Heart left ventricle (tissue), 16 donors: Measurements from ENCODE around the gene SPATA2. TPM values are rescaled to one million over a fixed set of nuclear protein-coding genes. Genes with fewer than 3 reads are reported as not detected.
A peak's percentile ranks its signal among the peaks of the same experiment; 100 is the strongest.

Experiments used
- ATAC-seq, 4 donors: fragments of 200-7000 bp; cut with Tn5 transposase; one replicate each; pipeline ENCODE4 v1.9.1; 2020 to 2022; ENCODE audit warnings: moderate library complexity in 4 of 4, mild to moderate bottlenecking in 3 of 4, moderate number of reproducible peaks in 1 of 4
- DNase-seq, 5 donors: peaks; one replicate each; pipeline ENCODE4 v3.0.0-alpha.2; 2020
- H3K27ac ChIP-seq, 12 donors: fragments of 200-600 bp; sonication (generic) in 4 of 12; one replicate each; pipeline versions ENCODE4 v1.5.0 to v1.8.0; 2016 to 2022; ENCODE audit warnings: mild to moderate bottlenecking in 2 of 12
- H3K27me3 ChIP-seq, 9 donors: fragments of 200-600 bp; sonication (generic) in 2 of 9; one replicate each; pipeline versions ENCODE4 v1.5.1 to v1.8.0; 2016 to 2022; ENCODE audit warnings: mild to moderate bottlenecking in 3 of 9
- H3K36me3 ChIP-seq, 9 donors: fragments of 200-600 bp; sonication (generic) in 2 of 9; one replicate each; pipeline versions ENCODE4 v1.5.0 to v1.8.0; 2018 to 2022; ENCODE audit warnings: mild to moderate bottlenecking in 2 of 9
- H3K4me1 ChIP-seq, 12 donors: fragments of 200-600 bp; sonication (generic) in 4 of 12; one replicate each; pipeline versions ENCODE4 v1.5.0 to v1.8.0; 2016 to 2022; ENCODE audit warnings: mild to moderate bottlenecking in 3 of 12
- H3K4me3 ChIP-seq, 12 donors: fragments of 200-600 bp; sonication (generic) in 4 of 12; one replicate each; pipeline versions ENCODE4 v1.5.0 to v1.8.0; 2017 to 2022; ENCODE audit warnings: mild to moderate bottlenecking in 9 of 12, moderate library complexity in 4 of 12
- H3K9me3 ChIP-seq, 12 donors: fragments of 200-600 bp; sonication (generic) in 4 of 12; one replicate each; pipeline versions ENCODE4 v1.5.0 to v1.8.0; 2016 to 2022; ENCODE audit warnings: mild to moderate bottlenecking in 1 of 12
- POLR2A ChIP-seq, 2 donors: fragments of 450-650 bp; IDR thresholded peaks; one replicate each; pipeline ENCODE4 v1.6.1; 2017; ENCODE audit warnings: antibody characterized with exemption in 2 of 2, mild to moderate bottlenecking in 2 of 2, moderate library complexity in 2 of 2
- WGBS, 4 donors: extraction: QIAGEN DNeasy Blood & Tissue Kit in 2 of 4; methylation state at CpG; one replicate each; pipeline versions ENCODE4 v1.1.5 to v1.1.7; 2013 to 2018; 5-methylcytosine and 5-hydroxymethylcytosine counted together
- intact Hi-C, 10 donors: fragments of 100-400 bp; cut with DNase I; formaldehyde crosslinking; loops; one replicate each; pipeline versions ENCODE4 v1.11.1 to v1.14.2; 2022
- polyA plus RNA-seq, 2 donors: library from polyadenylated mRNA; stranded (reverse); fragments of 200-250 nt; gene quantifications; one replicate each; pipeline ENCODE4 v1.2.3, GENCODE V29; 2013
- total RNA-seq, 9 donors: library from RNA; depleted of rRNA in 2 of 9; stranded (reverse); fragments of >200 nt in 2 of 9; fragmentation: NEBNext Ultra II Directional in 3 of 9; extraction: Animal tissue kit (Norgen Biotek cat#: 25700) in 3 of 9; gene quantifications; one replicate each; pipeline versions ENCODE4 v1.1.0 to v1.2.4, GENCODE V29; 2016 to 2023
- TF ChIP-seq, protein P1 (sequence below), 12 donors: fragments of 200-600 bp; sonication (generic) in 4 of 12; IDR thresholded peaks; one replicate each; pipeline versions ENCODE4 v1.5.0 to v1.8.0; 2018 to 2022; ENCODE audit warnings: antibody characterized with exemption in 12 of 12, mild to moderate bottlenecking in 5 of 12
- donor health status: ischemic (EF 13 %, LVEDD 7.1; RV severe dilation, severe dysfunction).
- donor health status: healthy with polysubstance abuse.
- donor health status: DM: no; HTN: yes; CAD: no.
- donor health status: DM: no; HTN: no; CAD: no.
- donor health status: ischemic (EF 25% LVEDD 6.9; RV normal size, moderate dysfunction).
- donor health status: ischemic (EF 25% LVEDD 5.7; RV mildly dilated, moderate dysfunction).
- donor health status: healthy.
- donor health status: DM: yes; HTN: yes; CAD: no.
- donor health status: ischemic (EF 35%, LVEDD 5.7; RV mildly dilated, moderate dysfunction).
- donor health status: nonischemic (EF 11% LVEDD 7.7; RV severe dilation, severe dysfunction).
- donor health status: DM: yes; HTN: yes; CAD: no.
- donor health status: PGD.
- donor health status: ischemic (EF 29% LVEDD 5.4; RV normal size, mild dysfunction).
- donor health status: nonischemic (EF 23%, LVEDD 6.1; RV moderate dilation, normal function).

SPATA2 gene
- total and polyA plus RNA-seq, 11 donors: 4.3 to 9.3 (median 7.8) TPM

DNA sequence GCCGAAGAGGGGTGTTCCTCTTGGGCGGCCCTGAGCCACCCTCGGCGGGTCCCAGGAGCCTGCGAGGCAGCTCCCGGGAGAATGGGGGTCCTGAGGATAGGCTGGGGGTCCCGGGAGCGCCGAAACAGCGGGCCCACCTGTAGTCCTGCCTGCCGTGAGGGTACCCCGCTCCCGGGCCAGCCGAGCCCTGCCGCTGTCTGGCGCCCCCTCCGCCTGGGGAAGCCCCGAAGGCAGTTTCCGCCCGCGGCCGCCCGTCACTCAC is 280 bp downstream of the SPATA2 start:
- no peak for DNase-seq
- ATAC-seq: peak in 2 of 4 donors; percentile 9 to 29
- 0 to 1% (median 0%) methylated on average over 1 to 23 of the region's 23 CpGs for WGBS, 4 donors
- peak overlapping the region; percentile 72 to 99 (median 96) for H3K4me3 ChIP-seq
- peaks cover 9 to 58% (median 41%) of the 10 kb centered on the region in 12 donors for H3K4me1 ChIP-seq
- H3K27me3 ChIP-seq: no peaks in the 10 kb centered on the region
- TF ChIP-seq POLR2A (IDR thresholded peaks at IDR 0.05): no peak
- TF ChIP-seq, protein P1, sequence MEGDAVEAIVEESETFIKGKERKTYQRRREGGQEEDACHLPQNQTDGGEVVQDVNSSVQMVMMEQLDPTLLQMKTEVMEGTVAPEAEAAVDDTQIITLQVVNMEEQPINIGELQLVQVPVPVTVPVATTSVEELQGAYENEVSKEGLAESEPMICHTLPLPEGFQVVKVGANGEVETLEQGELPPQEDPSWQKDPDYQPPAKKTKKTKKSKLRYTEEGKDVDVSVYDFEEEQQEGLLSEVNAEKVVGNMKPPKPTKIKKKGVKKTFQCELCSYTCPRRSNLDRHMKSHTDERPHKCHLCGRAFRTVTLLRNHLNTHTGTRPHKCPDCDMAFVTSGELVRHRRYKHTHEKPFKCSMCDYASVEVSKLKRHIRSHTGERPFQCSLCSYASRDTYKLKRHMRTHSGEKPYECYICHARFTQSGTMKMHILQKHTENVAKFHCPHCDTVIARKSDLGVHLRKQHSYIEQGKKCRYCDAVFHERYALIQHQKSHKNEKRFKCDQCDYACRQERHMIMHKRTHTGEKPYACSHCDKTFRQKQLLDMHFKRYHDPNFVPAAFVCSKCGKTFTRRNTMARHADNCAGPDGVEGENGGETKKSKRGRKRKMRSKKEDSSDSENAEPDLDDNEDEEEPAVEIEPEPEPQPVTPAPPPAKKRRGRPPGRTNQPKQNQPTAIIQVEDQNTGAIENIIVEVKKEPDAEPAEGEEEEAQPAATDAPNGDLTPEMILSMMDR (IDR thresholded peaks at IDR 0.05): peak in 1 of 12 donors; percentile 19
- peak overlapping the region; percentile 93 to 100 (median 99) for H3K27ac ChIP-seq
- H3K9me3 ChIP-seq: no peaks in the 10 kb centered on the region
- H3K36me3 ChIP-seq: peaks cover 0 to 4% (median 0%) of the 10 kb centered on the region in 9 donors
- intact Hi-C loops: loop anchor here in 2 of 10 donors (10.0 kb wide), 2 partner anchors 200 to 300 kb away; partner anchors contain the start of gene B4GALT5 (in 1 of the 2)

DNA sequence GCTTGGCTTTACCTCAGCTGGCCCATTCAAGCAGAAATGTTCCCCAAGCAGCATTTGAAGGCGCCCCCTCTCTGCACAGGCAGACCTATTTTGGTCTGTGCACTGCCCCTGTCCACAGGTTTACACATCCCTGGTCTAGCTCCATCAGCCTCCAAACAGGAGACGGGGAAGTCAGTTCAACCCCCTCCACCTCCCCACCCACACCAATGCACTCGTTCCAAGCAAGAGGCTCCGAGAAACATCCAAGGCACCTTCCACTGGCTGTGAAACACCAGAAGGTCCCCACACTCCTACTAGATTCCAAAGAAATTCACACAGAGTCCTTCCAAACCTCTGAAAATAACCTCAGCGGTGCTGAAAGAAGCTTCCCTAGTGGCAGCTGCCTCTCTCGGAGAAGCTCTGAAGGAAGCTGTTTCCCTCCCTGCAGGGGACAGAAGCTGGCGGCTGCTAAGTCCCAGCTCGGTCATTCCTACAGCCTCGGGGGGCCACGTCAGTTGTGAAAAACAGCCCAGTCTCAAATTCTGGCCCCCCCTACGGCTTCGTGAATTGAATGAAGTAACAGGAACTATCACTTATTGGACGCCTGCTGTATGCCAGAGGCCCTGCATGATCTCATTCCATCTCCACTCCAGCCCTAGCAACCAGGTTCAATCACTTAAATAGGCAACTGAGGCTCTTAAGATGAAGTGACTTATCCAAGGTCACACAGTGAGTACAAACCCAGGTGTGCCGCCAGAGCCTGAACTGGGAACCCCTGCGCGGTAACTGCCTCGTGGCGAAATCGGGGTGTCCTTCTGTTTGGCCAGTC is 815 bp downstream of the SPATA2 start:
- peaks cover 9 to 63% (median 45%) of the 10 kb centered on the region in 12 donors for H3K4me1 ChIP-seq
- H3K4me3 ChIP-seq: peak overlapping the region; percentile 72 to 99 (median 96)
- 4 to 5% (median 5%) methylated on average over 18 to 19 of the region's 19 CpGs for WGBS, 4 donors
- H3K27me3 ChIP-seq: no peaks in the 10 kb centered on the region
- ATAC-seq (no peak), DNase-seq (no peak)
- no peak for TF ChIP-seq POLR2A (IDR thresholded peaks at IDR 0.05)
- TF ChIP-seq, protein P1 (IDR thresholded peaks at IDR 0.05): no peak
- H3K27ac ChIP-seq: peak overlapping the region; percentile 93 to 100 (median 99)
- intact Hi-C loops: loop anchor here in 2 of 10 donors (10.0 kb wide), 2 partner anchors 200 to 300 kb away; partner anchors contain the start of gene B4GALT5 (in 1 of the 2)
- peaks cover 0 to 9% (median 0%) of the 10 kb centered on the region in 9 donors for H3K36me3 ChIP-seq
- H3K9me3 ChIP-seq: no peaks in the 10 kb centered on the region

DNA sequence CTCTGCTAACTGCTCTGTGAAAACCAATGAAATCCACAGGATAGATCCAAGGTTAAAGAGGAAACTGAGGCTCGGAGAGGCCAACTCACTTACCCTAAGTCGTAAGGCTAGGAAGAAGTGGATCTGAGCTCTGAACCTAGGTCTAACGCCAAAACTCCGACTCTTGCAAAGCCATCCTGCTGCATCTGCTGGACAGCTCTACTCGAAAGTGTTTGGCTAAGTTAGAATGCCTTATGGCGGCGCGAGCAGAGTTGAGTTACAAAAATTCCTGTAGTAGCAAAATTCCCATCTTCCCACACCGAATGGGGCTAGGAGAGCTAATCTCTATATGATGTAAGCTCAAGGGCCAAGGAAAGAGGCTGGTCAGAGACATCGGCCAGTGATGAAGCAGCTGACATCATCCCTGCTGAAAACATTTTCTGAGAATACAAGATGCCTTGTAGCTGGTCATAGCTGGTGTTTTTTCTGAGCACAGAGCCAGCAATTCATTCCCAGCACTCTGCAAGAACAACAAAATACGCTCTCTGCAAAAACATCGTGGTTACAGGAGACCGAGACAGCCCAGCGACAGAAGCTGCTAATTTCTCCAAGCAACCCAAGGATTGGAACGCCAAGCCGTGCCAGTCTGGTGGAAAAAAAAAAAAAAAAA is 1.8 kb downstream of the SPATA2 start:
- 68 to 77% (median 72%) methylated on average over 16 of the region's 16 CpGs for WGBS, 4 donors

More for the DNA sequence above, 1.8 kb downstream of the SPATA2 start:
- Histone ChIP-seq H3K9me3 (no peaks in the 10 kb centered on the region), H3K36me3 (peaks cover 0 to 16% (median 1%) of the 10 kb centered on the region in 9 donors), H3K27ac (peak overlapping the region in 1 of 12 donors; percentile 20), H3K4me1 (peaks cover 9 to 73% (median 53%) of the 10 kb centered on the region in 12 donors), H3K4me3 (peak overlapping the region in 5 of 12 donors; percentile 72 to 98 (median 96)), H3K27me3 (no peaks in the 10 kb centered on the region)
- no peak for TF ChIP-seq POLR2A (IDR thresholded peaks at IDR 0.05)
- TF ChIP-seq, protein P1 (IDR thresholded peaks at IDR 0.05): no peak
- intact Hi-C loops: loop anchor here in 2 of 10 donors (10.0 kb wide), 2 partner anchors 199 to 299 kb away; partner anchors contain the start of gene B4GALT5 (in 1 of the 2)
- ATAC-seq: no peak
- no peak for DNase-seq
